ENCODE measurements around the gene LMX1B. TPM values are rescaled to one million over a fixed set of nuclear protein-coding genes. Genes with fewer than 3 reads are reported as not detected.

The LMX1B gene
- total RNA-seq, 1 donor from 2014 or later = 0.26 TPM

DNA sequence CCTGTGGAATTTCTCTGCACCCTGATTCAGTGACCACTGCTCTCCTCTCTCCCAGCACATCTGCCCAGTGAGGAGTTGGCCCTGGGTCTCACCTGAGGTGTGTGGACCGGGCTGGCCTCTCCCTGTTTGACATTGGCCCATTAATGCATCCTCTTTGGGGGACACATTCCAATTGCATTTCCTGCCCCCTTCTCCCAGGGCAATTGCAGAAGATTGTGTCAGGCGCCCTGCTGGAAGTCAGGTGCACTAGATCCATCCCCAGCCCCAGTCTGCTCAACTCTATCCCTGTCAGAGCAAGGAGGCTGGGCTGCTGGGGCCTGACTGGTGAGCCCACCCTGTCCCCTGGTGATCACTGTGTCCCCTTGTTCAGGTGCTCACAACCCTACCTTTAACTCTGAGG, 84.5 kb downstream of the LMX1B start:
- peaks cover 11% of the 10 kb centered on the region for H3K27me3 Mint-ChIP-seq (ENCODE audit: unreplicated experiment)
- no peaks in the 10 kb centered on the region for H3K36me3 Mint-ChIP-seq (ENCODE audit: low read depth, unreplicated experiment)
- H3K4me3 Mint-ChIP-seq (ENCODE audit: unreplicated experiment) = no peak overlapping the region
- no peak overlapping the region for H3K27ac Mint-ChIP-seq (ENCODE audit: unreplicated experiment)
- H3K4me1 Mint-ChIP-seq (ENCODE audit: unreplicated experiment) = no peaks in the 10 kb centered on the region
- no peaks in the 10 kb centered on the region for H3K9me3 Mint-ChIP-seq (ENCODE audit: unreplicated experiment)
- no peak for DNase-seq (ENCODE audit: low spot score)
- TF ChIP-seq, protein P1, sequence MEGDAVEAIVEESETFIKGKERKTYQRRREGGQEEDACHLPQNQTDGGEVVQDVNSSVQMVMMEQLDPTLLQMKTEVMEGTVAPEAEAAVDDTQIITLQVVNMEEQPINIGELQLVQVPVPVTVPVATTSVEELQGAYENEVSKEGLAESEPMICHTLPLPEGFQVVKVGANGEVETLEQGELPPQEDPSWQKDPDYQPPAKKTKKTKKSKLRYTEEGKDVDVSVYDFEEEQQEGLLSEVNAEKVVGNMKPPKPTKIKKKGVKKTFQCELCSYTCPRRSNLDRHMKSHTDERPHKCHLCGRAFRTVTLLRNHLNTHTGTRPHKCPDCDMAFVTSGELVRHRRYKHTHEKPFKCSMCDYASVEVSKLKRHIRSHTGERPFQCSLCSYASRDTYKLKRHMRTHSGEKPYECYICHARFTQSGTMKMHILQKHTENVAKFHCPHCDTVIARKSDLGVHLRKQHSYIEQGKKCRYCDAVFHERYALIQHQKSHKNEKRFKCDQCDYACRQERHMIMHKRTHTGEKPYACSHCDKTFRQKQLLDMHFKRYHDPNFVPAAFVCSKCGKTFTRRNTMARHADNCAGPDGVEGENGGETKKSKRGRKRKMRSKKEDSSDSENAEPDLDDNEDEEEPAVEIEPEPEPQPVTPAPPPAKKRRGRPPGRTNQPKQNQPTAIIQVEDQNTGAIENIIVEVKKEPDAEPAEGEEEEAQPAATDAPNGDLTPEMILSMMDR (IDR thresholded peaks at IDR 0.05; ENCODE audit: unreplicated experiment) = no peak

DNA sequence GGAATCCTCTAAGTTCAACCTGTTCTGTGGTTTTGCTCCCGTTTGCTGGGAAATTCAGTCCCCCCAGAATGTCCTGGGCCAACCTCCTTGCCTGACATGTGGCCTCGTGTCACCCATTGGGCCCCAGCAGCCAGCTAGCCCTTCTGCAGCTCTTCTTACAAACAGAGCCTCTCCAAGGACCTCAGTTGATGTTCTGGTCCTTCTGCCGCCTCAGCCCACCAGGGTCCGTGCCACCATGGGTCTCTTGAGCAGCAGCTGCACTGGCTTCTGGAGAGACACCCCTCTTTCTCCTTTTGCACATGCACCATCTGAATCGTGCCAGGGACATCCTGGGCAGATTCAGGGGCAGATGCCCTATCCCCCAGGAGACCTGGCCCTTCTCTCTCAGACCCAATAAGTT, 85.0 kb downstream of the LMX1B start:
- Mint-ChIP-seq H3K27ac (ENCODE audit: unreplicated experiment) (no peak overlapping the region), H3K4me1 (ENCODE audit: unreplicated experiment) (no peaks in the 10 kb centered on the region), H3K36me3 (ENCODE audit: low read depth, unreplicated experiment) (no peaks in the 10 kb centered on the region), H3K27me3 (ENCODE audit: unreplicated experiment) (peaks cover 12% of the 10 kb centered on the region), H3K9me3 (ENCODE audit: unreplicated experiment) (no peaks in the 10 kb centered on the region), H3K4me3 (ENCODE audit: unreplicated experiment) (no peak overlapping the region)
- no peak for DNase-seq (ENCODE audit: low spot score)
- TF ChIP-seq, protein P1 (IDR thresholded peaks at IDR 0.05; ENCODE audit: unreplicated experiment) = no peak

DNA sequence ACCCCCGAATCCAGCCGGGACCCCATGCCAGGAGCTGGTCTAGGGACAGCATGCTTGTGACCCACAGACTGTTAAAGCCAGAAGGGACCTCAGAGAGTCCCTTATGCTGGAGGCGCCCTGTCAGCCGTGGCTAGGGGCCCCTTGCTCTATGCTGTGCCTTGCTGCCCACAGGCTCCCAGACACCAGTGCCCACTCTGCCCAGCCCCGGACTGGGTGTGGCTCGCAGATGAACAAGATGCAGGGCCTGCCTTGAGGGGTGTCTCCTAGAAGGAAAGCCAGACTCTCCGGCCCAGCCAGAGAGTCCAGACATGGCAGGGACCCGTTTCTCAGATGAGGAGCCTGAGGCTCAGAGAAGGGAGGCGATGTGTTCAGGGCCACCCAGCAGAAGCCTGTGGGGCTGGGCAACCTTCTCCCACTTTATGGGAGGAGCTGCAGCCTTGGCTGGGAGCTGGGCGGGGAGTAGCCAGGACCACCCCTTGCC, 85.7 kb downstream of the LMX1B start:
- no peaks in the 10 kb centered on the region for H3K9me3 Mint-ChIP-seq (ENCODE audit: unreplicated experiment)
- no peaks in the 10 kb centered on the region for H3K36me3 Mint-ChIP-seq (ENCODE audit: low read depth, unreplicated experiment)
- TF ChIP-seq, protein P1 (IDR thresholded peaks at IDR 0.05; ENCODE audit: unreplicated experiment) = no peak
- no peak overlapping the region for H3K27ac Mint-ChIP-seq (ENCODE audit: unreplicated experiment)
- H3K4me1 Mint-ChIP-seq (ENCODE audit: unreplicated experiment) = no peaks in the 10 kb centered on the region
- H3K27me3 Mint-ChIP-seq (ENCODE audit: unreplicated experiment) = peaks cover 12% of the 10 kb centered on the region
- no peak overlapping the region for H3K4me3 Mint-ChIP-seq (ENCODE audit: unreplicated experiment)
- peak; percentile 2 for DNase-seq (ENCODE audit: low spot score)

DNA sequence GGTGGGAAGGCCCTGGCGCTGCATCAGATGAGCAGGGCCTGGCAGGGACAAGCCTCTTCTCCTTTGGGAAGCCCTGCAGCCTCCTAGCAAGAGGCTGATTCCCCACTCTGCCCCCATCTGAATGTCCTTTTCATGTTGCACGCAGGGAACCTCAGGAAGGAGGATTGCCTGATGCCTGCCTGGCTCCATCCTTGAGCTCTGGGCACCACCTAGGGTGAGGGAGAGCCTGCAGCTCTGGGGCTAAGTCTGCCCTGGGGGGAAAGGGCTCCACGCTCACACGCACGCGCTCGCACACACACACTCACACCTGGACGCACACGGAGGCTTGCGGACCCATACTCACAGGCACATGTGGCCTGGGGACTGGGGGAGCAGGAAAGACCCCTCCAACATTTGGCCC, 86.6 kb downstream of the LMX1B start:
- H3K27me3 Mint-ChIP-seq (ENCODE audit: unreplicated experiment) = peaks cover 17% of the 10 kb centered on the region
- no peak overlapping the region for H3K27ac Mint-ChIP-seq (ENCODE audit: unreplicated experiment)
- no peaks in the 10 kb centered on the region for H3K9me3 Mint-ChIP-seq (ENCODE audit: unreplicated experiment)
- TF ChIP-seq, protein P1 (IDR thresholded peaks at IDR 0.05; ENCODE audit: unreplicated experiment) = no peak
- H3K4me1 Mint-ChIP-seq (ENCODE audit: unreplicated experiment) = no peaks in the 10 kb centered on the region
- H3K36me3 Mint-ChIP-seq (ENCODE audit: low read depth, unreplicated experiment) = no peaks in the 10 kb centered on the region
- DNase-seq (ENCODE audit: low spot score) = peak; percentile 2
- H3K4me3 Mint-ChIP-seq (ENCODE audit: unreplicated experiment) = no peak overlapping the region

DNA sequence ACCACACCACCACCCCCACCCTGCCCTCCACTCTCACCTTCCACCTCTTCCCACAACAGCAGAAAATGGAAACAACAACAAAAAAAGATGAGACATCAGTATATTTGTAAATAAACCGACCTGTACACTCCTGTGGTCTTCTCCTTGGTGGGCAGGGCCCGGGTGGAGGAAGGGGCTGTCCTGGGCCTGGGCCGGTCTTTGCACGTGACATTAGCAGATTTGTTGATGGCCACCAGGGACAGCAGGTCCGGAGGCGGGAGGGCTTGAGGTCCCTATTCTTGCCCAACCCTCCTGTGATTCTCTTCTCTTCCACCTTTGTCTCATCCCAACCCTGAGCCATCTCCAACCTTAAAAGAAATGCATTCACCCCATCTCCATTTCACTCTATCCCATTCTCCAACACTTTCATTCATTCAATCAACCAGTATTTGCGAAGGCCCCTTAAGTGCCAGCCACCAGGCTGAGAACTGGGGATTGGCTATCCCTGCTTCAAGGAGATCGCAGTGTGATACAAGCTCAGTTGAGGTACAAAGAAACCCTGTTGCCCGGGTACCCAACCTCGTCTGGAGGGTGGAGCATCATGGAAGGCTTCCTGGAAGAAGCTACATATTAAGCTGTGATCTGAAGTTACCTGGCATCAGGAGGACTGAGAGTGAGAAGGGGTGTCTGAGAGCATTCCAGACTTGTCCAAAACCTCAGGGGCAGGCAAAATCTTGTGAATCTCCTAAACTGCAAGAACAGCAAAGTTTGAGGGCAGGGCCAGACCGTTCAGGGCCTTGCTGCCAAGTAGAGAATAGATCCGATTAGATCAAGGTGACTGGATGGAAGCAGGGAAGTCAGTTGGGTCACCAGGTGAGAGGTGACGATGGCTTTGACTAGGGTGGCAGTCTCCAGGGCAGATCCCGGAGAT, 87.4 kb downstream of the LMX1B start:
- TF ChIP-seq, protein P1 (IDR thresholded peaks at IDR 0.05; ENCODE audit: unreplicated experiment) = no peak
- Mint-ChIP-seq H3K27ac (ENCODE audit: unreplicated experiment) (peak overlapping the region; percentile 8), H3K36me3 (ENCODE audit: low read depth, unreplicated experiment) (no peaks in the 10 kb centered on the region), H3K9me3 (ENCODE audit: unreplicated experiment) (no peaks in the 10 kb centered on the region), H3K4me3 (ENCODE audit: unreplicated experiment) (no peak overlapping the region), H3K27me3 (ENCODE audit: unreplicated experiment) (peaks cover 17% of the 10 kb centered on the region), H3K4me1 (ENCODE audit: unreplicated experiment) (no peaks in the 10 kb centered on the region)
- DNase-seq (ENCODE audit: low spot score) = peak; percentile 5

All from endothelial cell (in vitro differentiated cells).